GM18502 (cell line): ENCODE results near the gene TRIB2.

Experiments used
- ATAC-seq: cut with Tn5 transposase; IDR thresholded peaks from one replicate; pipeline ENCODE4 v1.9.1; 2021; ENCODE audit warnings: mild to moderate bottlenecking; ENCODE audit not compliant: unreplicated experiment, poor library complexity

The TRIB2 gene

GRCh38 chr2:12734914-12735654 lies 18.3 kb downstream of the TRIB2 start:
- ATAC-seq: no peak

GRCh38 chr2:12737297-12737696 lies 20.6 kb downstream of the TRIB2 start:
- no peak for ATAC-seq

- no peak for ATAC-seq
Measured at GRCh38 chr2:12737738-12738485, 21.2 kb downstream of the TRIB2 start.

GRCh38 chr2:12739721-12740254 lies 23.1 kb downstream of the TRIB2 start:
- ATAC-seq: no peak

- ATAC-seq: no peak
Measured at GRCh38 chr2:12741380-12741779, 24.6 kb downstream of the TRIB2 start.

- ATAC-seq: no peak
Measured at GRCh38 chr2:12742891-12743290, 26.2 kb downstream of the TRIB2 start.

GRCh38 chr2:12750166-12750905 lies 33.6 kb downstream of the TRIB2 start:
- no peak for ATAC-seq

- no peak for ATAC-seq
Measured at GRCh38 chr2:12754643-12755042, 37.9 kb downstream of the TRIB2 start.

GRCh38 chr2:12755384-12755783 lies 38.6 kb downstream of the TRIB2 start:
- ATAC-seq: no peak

- no peak for ATAC-seq
Measured at GRCh38 chr2:12759248-12759647, 42.5 kb downstream of the TRIB2 start.

GRCh38 chr2:12761104-12761503 lies 44.4 kb downstream of the TRIB2 start:
- no peak for ATAC-seq

GRCh38 chr2:12762337-12762736 lies 45.6 kb downstream of the TRIB2 start:
- ATAC-seq: no peak

- ATAC-seq: no peak
Measured at GRCh38 chr2:12762976-12763375, 46.2 kb downstream of the TRIB2 start.

GRCh38 chr2:12763486-12763885 lies 46.8 kb downstream of the TRIB2 start:
- ATAC-seq: no peak

GRCh38 chr2:12764075-12764730 lies 47.5 kb downstream of the TRIB2 start:
- no peak for ATAC-seq

- ATAC-seq: no peak
Measured at GRCh38 chr2:12764849-12765605, 48.3 kb downstream of the TRIB2 start.

- ATAC-seq: no peak
Measured at GRCh38 chr2:12766421-12766879, 49.7 kb downstream of the TRIB2 start.

- ATAC-seq: no peak
Measured at GRCh38 chr2:12767541-12767940, 50.8 kb downstream of the TRIB2 start.

GRCh38 chr2:12767996-12768624 lies 51.4 kb downstream of the TRIB2 start:
- ATAC-seq: no peak
